ENCODE results near the gene ATXN7L2. TPM values are rescaled to one million over a fixed set of nuclear protein-coding genes. Genes with fewer than 3 reads are reported as not detected.

The ATXN7L2 gene
- total and polyA plus RNA-seq, 10 of the 15 experiments (the other 5 are each of a cell fraction or from before 2014, with no cell fraction given), result 0.27 to 7.4 (median 4.9) TPM

- Histone ChIP-seq H3K9ac (ENCODE audit: control insufficient read depth, insufficient read depth, low read length) (no peak overlapping the region), H3K4me1 (ENCODE audit: control insufficient read depth, insufficient read depth, low read length) (peaks cover 4% of the 10 kb centered on the region), H3K79me2 (ENCODE audit: control insufficient read depth, insufficient read depth, low read length) (peaks cover 6% of the 10 kb centered on the region), H3K4me3 (no peak overlapping the region), H3K27me3 (replicated peaks in 1 of 2; ENCODE audit: control insufficient read depth in 2 of 2, insufficient read depth in 2 of 2, low read length in 1 of 2) (no peaks in the 10 kb centered on the region), H3K36me3 (ENCODE audit: control insufficient read depth in 2 of 2, insufficient read depth in 2 of 2, low read length in 1 of 2) (peaks cover 0 to 4% of the 10 kb centered on the region in 2 experiments), H2AFZ (ENCODE audit: control insufficient read depth, low read depth, low read length) (no peak overlapping the region), H3K4me2 (ENCODE audit: control insufficient read depth, insufficient read depth) (no peak overlapping the region), H4K20me1 (ENCODE audit: control insufficient read depth, insufficient read depth) (no peaks in the 10 kb centered on the region), H3K9me3 (replicated peaks; ENCODE audit: control insufficient read depth, insufficient read depth, low read length) (no peaks in the 10 kb centered on the region), H3K27ac (ENCODE audit: control insufficient read depth, insufficient read depth) (no peak overlapping the region)
- ATAC-seq, result peak; percentile 55
- BruUV-seq (replicated peaks), result no TSS peak
- no peak for DNase-seq (ENCODE audit: low read depth, low spot score)
- peak; percentile 97 for FAIRE-seq
- intact Hi-C loops (cut with micrococcal nuclease; ENCODE audit: unreplicated experiment), result loop anchor here (1.0 to 5.0 kb wide), 2 partner anchors 42 to 132 kb away; no protein-coding TSS in a partner anchor
- ChIA-PET SMC1A (ENCODE audit: uncharacterized antibody, unreplicated experiment) (interaction anchor here (0.6 to 14.4 kb wide), 11 partner anchors 9 to 231 kb away, joined by 3 to 431 read pairs (median 4); partner anchors contain the start of genes GNAI3 and PSMA5), POLR2A (interaction anchor here (1.1 to 1.5 kb wide), 2 partner anchors 41 to 42 kb away, joined by 5 to 7 read pairs; no protein-coding TSS in a partner anchor), RAD21 (ENCODE audit: unreplicated experiment) (interaction anchor here (1.0 to 13.4 kb wide), 3 partner anchors 9 to 47 kb away, joined by 3 to 422 read pairs (median 5); no protein-coding TSS in a partner anchor), CTCF (interaction anchor here (0.6 to 26.7 kb wide), 21 partner anchors 8 to 513 kb away, joined by 3 to 1280 read pairs (median 4); partner anchors contain the start of genes AMIGO1, GPR61 and PSRC1)
- WGBS (ENCODE audit: insufficient coverage, insufficient replicate concordance, low lambda C conversion rate, missing lambda C conversion rate), result 68% methylated on average over 11 of the region's 11 CpGs
- in situ Hi-C loops (cut with MboI), result loop anchor here (5.0 kb wide), 1 partner anchor 42 kb away; no protein-coding TSS in a partner anchor
- TF ChIP-seq SIN3A (IDR thresholded peaks at IDR 0.05; ENCODE audit: low read depth, low read length), result no peak
- no peak for TF ChIP-seq ZBTB40 (IDR thresholded peaks at IDR 0.05; ENCODE audit: borderline replicate concordance)
- TF ChIP-seq ZNF217 (IDR thresholded peaks at IDR 0.05), result no peak
- no peak for TF ChIP-seq E2F8 (IDR thresholded peaks at IDR 0.05; ENCODE audit: low read depth, partially characterized antibody)
- no peak for TF ChIP-seq RELB (IDR thresholded peaks at IDR 0.05; ENCODE audit: low read depth)
- no peak for TF ChIP-seq BCLAF1 (IDR thresholded peaks at IDR 0.05)
- no peak for TF ChIP-seq YBX1 (IDR thresholded peaks at IDR 0.05)
- TF ChIP-seq CHD1 (IDR thresholded peaks at IDR 0.05; ENCODE audit: low read depth, low read length), result no peak
- peak; percentile 68 for TF ChIP-seq RAD21 (IDR thresholded peaks at IDR 0.05; ENCODE audit: insufficient read depth, low read depth, low read length)
Observed at GRCh38 chr1:109490029-109490933, 6.6 kb downstream of the ATXN7L2 start.

Measured in GM12878 (cell line).